Prostate gland (tissue), 2 donors: ENCODE data around the gene ZNF516. TPM values are rescaled to one million over a fixed set of nuclear protein-coding genes. Genes with fewer than 3 reads are reported as not detected.

ENCODE experiments used
- DNase-seq: peaks from one replicate; pipeline ENCODE4 v3.0.0-alpha.2; 2019; ENCODE audit warnings: low spot score
- H3K27ac ChIP-seq, 2 donors: fragments of 200-600 bp; sonication (generic); 2 replicates each; pipeline ENCODE4 v1.5.1; 2017 to 2019
- H3K27me3 ChIP-seq: fragments of 200-600 bp; sonication (generic); replicated peaks from 2 replicates; pipeline ENCODE4 v1.5.1; 2019; ENCODE audit not compliant: insufficient read depth
- H3K36me3 ChIP-seq, 2 donors: fragments of 200-600 bp; sonication (generic); 1 replicate in 1 of 2; 2 replicates in 1 of 2; pipeline versions ENCODE4 v1.5.1 to v1.8.1; 2017 to 2019
- H3K4me1 ChIP-seq: fragments of 200-600 bp; sonication (generic); replicated peaks from 2 replicates; pipeline ENCODE4 v1.5.1; 2019
- H3K4me3 ChIP-seq, 2 donors: fragments of 200-600 bp; sonication (generic); 2 replicates each; pipeline ENCODE4 v1.5.1; 2017 to 2019
- H3K9me3 ChIP-seq: fragments of 200-600 bp; sonication (generic); 2 replicates; pipeline ENCODE4 v1.5.1; 2017
- CTCF ChIP-seq, 4 experiments: fragments of 200-600 bp in 2 of 4; fragments of 450-650 bp in 2 of 4; sonication (generic) in 2 of 4; IDR thresholded peaks; 1 replicate in 3 of 4; 2 replicates in 1 of 4; pipeline ENCODE4 v1.5.1; 2016 to 2019; ENCODE audit warnings: antibody characterized with exemption in 4 of 4, mild to moderate bottlenecking in 2 of 4, moderate library complexity in 2 of 4
- POLR2A ChIP-seq: fragments of 450-650 bp; IDR thresholded peaks from one replicate; pipeline ENCODE4 v1.6.1; 2016; ENCODE audit warnings: antibody characterized with exemption, mild to moderate bottlenecking
- POLR2AphosphoS5 ChIP-seq: sonication (generic); formaldehyde crosslinking; IDR thresholded peaks from one replicate; pipeline ENCODE4 v1.6.1; 2017; ENCODE audit warnings: antibody characterized with exemption
- WGBS: methylation state at CpG from one replicate; pipeline ENCODE4 v1.1.5; 2018; 5-methylcytosine and 5-hydroxymethylcytosine counted together
- intact Hi-C: fragments of 100-400 bp; cut with DNase I; formaldehyde crosslinking; loops from one replicate; pipeline ENCODE4 v1.14.2; 2022
- total RNA-seq, 2 donors: library from RNA; depleted of rRNA; stranded (reverse); fragments of >200 nt; gene quantifications; one replicate each; pipeline ENCODE4 v1.1.0, GENCODE V29; 2016

The ZNF516 gene
- total RNA-seq, 2 donors from 2014 or later, result 25.0 to 158 TPM

DNA sequence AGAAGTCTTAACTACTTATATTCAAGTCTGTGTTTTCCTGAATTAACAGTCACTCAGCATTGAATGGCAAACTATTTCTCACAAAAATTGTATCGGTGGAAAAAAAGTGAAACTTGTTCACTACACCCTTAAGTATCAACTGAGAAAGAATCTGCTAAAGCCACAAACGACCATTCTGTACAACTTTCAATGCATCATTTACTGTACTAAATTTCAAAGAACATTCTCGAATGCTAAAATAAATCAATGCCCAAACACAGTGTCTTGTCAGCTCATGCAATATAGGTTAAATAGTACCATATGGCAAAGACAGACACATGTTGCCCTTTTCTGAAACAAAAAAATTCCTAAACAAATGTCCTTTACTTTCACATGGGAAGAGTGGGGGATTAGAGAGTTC, 9.0 kb downstream of the ZNF516 start:
- 71% methylated on average over 3 of the region's 3 CpGs for WGBS
- Histone ChIP-seq H3K4me1 (no peaks in the 10 kb centered on the region), H3K36me3 (no peaks in the 10 kb centered on the region), H3K27me3 (no peaks in the 10 kb centered on the region), H3K27ac (no peak overlapping the region), H3K9me3 (no peaks in the 10 kb centered on the region), H3K4me3 (no peak overlapping the region)
- no peak for DNase-seq
- no peak for TF ChIP-seq CTCF (IDR thresholded peaks at IDR 0.05)
- intact Hi-C loops, result loop anchor here (10.0 kb wide), 1 partner anchor 81 kb away; no protein-coding TSS in a partner anchor

- H3K36me3 ChIP-seq, result no peaks in the 10 kb centered on the region
- no peak for DNase-seq
- WGBS, result 83% methylated on average over 6 of the region's 6 CpGs
- H3K4me3 ChIP-seq, result no peak overlapping the region
- H3K27ac ChIP-seq, result no peak overlapping the region
- no peaks in the 10 kb centered on the region for H3K27me3 ChIP-seq
- H3K9me3 ChIP-seq, result no peaks in the 10 kb centered on the region
- no peaks in the 10 kb centered on the region for H3K4me1 ChIP-seq
- intact Hi-C loops, result loop anchor here (10.0 kb wide), 1 partner anchor 80 kb away; no protein-coding TSS in a partner anchor
- TF ChIP-seq CTCF (IDR thresholded peaks at IDR 0.05) (no peak), POLR2A (no peak), POLR2AphosphoS5 (no peak)
These were observed 10.2 kb downstream of the ZNF516 start for GRCh38 chr18:76484749-76485387.

GRCh38 chr18:76483780-76484179, 11.3 kb downstream of the ZNF516 start:
- intact Hi-C loops, result loop anchor here (10.0 kb wide), 1 partner anchor 79 kb away; no protein-coding TSS in a partner anchor
- TF ChIP-seq CTCF (IDR thresholded peaks at IDR 0.05) (no peak), POLR2AphosphoS5 (no peak), POLR2A (no peak)
- H3K36me3 ChIP-seq, result no peaks in the 10 kb centered on the region
- DNase-seq, result no peak
- no peak overlapping the region for H3K27ac ChIP-seq
- WGBS, result 78% methylated on average over 10 of the region's 10 CpGs
- no peaks in the 10 kb centered on the region for H3K9me3 ChIP-seq
- H3K4me3 ChIP-seq, result no peak overlapping the region
- no peaks in the 10 kb centered on the region for H3K27me3 ChIP-seq
- no peaks in the 10 kb centered on the region for H3K4me1 ChIP-seq

GRCh38 chr18:76482971-76483691, 11.9 kb downstream of the ZNF516 start:
- no peak overlapping the region for H3K27ac ChIP-seq
- 88% methylated on average over 15 of the region's 15 CpGs for WGBS

More at GRCh38 chr18:76482971-76483691, 11.9 kb downstream of the ZNF516 start:
- DNase-seq, result no peak
- Histone ChIP-seq H3K4me3 (no peak overlapping the region), H3K36me3 (no peaks in the 10 kb centered on the region), H3K4me1 (no peaks in the 10 kb centered on the region), H3K27me3 (no peaks in the 10 kb centered on the region), H3K9me3 (no peaks in the 10 kb centered on the region)
- TF ChIP-seq POLR2A (no peak), CTCF (IDR thresholded peaks at IDR 0.05) (no peak), POLR2AphosphoS5 (no peak)
- intact Hi-C loops, result loop anchor here (10.0 kb wide), 1 partner anchor 78 kb away; no protein-coding TSS in a partner anchor
